ACC112 (cell line): ENCODE results near the gene ARFGAP3.

ENCODE experiments used
- H2AFZ ChIP-seq: fragments of 200-600 bp; sonication (generic); one replicate; pipeline ENCODE4 v1.6.0; 2017; ENCODE audit warnings: antibody characterized with exemption, low read length; ENCODE audit not compliant: unreplicated experiment
- H3K27ac ChIP-seq: fragments of 200-600 bp; sonication (generic); 2 replicates; pipeline ENCODE4 v1.5.1; 2014; ENCODE audit warnings: low read depth, mild to moderate bottlenecking, antibody characterized with exemption, low read length, moderate library complexity
- H3K27me3 ChIP-seq: fragments of 200-600 bp; sonication (generic); 2 replicates; pipeline ENCODE4 v1.6.1; 2014; ENCODE audit warnings: mild to moderate bottlenecking, antibody characterized with exemption, low read length, moderate library complexity, mixed read lengths; ENCODE audit not compliant: insufficient read depth
- H3K36me3 ChIP-seq: fragments of 200-600 bp; sonication (generic); 2 replicates; pipeline ENCODE4 v1.6.1; 2016; ENCODE audit warnings: mild to moderate bottlenecking, antibody characterized with exemption, low read length, moderate library complexity, mixed read lengths; ENCODE audit not compliant: insufficient read depth
- H3K4me1 ChIP-seq: fragments of 200-600 bp; sonication (generic); one replicate; pipeline ENCODE4 v1.6.1; 2016; ENCODE audit warnings: low read length, mixed read lengths; ENCODE audit not compliant: insufficient read depth, unreplicated experiment, control insufficient read depth
- H3K4me3 ChIP-seq: fragments of 200-600 bp; sonication (generic); 2 replicates; pipeline ENCODE4 v1.5.1; 2014; ENCODE audit warnings: mild to moderate bottlenecking, low read depth, low read length
- H3K79me2 ChIP-seq: fragments of 200-600 bp; sonication (generic); one replicate; pipeline ENCODE4 v1.6.0; 2016; ENCODE audit warnings: low read length; ENCODE audit not compliant: control insufficient read depth, unreplicated experiment, insufficient read depth

The ARFGAP3 gene

DNA sequence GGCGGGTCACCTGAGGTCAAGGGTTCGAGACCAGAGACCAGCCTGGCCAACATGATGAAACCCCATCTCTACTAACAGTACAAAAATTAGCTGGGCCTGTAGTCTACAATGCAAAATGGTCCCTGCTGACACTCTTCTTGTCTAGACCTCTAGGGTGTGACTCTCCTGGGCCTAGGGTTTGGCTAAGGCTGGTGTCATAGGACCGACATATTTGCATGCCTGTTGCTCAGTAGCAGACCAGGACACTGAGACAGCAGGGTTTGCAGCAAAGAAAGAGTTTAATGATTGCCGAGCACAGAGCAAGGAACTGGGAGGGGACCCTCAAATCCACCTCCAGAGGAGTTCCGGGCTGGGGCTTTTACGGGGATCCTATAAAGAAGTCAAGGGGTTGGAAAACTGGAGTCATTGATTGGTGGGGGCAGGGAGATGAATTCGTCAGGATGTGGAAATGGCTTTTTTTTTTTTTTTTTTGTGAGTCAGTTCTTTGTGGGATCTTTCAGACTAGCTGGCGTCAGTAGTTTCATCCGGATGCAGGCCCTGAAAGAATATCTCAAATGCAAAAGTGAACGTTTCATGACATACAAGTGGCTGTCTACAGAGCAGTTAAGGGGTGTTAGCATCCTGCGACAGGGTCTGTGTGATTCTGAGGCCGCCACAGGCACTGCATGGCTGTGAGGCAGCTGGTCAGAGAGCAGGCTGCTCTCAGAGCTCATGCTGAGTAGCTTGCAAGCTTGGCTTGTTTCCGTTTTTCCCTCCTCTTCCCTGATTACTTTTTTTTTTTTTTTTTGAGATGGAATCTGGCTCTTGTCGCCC, 109.2 kb downstream of the ARFGAP3 start:
- no peak overlapping the region for H2AFZ ChIP-seq
- no peaks in the 10 kb centered on the region for H3K79me2 ChIP-seq
- H3K27me3 ChIP-seq, result no peaks in the 10 kb centered on the region
- H3K27ac ChIP-seq, result peak overlapping the region; percentile 78
- peaks cover 24% of the 10 kb centered on the region for H3K4me1 ChIP-seq
- no peaks in the 10 kb centered on the region for H3K36me3 ChIP-seq
- H3K4me3 ChIP-seq, result no peak overlapping the region
